Amniotic epithelial cell (primary cell): ENCODE data around the gene VAV2.

Source experiments
- DNase-seq: peaks from one replicate; pipeline ENCODE4 v3.0.0-alpha.2; 2010; ENCODE audit warnings: low read depth

Gene VAV2

DNA sequence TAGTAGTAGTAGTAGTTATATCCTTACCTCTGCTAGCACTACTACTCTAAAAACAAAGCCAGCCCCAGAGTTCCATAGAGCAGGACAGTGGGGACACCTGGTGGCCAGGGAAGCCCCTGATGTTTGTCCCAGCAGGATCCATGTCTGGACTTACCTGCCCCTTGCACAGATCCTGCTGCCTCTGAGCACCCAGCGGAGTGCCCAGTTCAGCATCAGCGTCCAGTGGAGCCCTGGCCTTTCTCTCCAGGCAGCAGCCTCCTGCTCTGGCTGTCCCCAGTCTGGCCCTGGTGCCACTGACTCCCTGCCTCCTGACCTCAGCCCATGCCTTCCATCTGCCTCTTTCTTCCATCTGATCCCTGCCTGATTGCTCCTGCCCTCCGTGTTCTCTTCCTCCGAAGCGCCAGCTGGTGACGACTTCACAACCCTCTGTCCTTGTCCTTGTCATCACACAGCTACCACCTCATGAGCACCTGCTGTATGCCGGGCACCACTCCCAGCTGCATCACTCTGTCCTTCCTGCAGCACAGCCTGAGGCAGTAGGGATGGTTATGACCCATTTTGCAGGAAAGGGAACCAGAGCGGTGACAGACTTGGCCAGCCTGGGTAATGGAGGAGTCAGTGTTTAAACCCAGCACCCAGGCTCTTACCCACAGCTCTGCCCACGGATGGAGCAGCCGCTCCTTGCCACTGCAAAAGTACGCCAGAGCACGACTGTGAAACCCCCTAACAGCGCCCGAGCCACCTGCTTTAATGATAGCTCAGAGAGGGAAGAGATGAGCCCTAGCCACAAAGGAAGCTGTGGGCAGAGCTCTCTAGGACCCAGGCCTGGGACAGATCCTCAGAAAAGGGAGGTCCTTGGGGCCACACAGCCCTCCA lies 265.5 kb downstream of the VAV2 start:
- peak; percentile 44 for DNase-seq

- no peak for DNase-seq
These were observed 266.2 kb downstream of the VAV2 start for GRCh38 chr9:133725886-133726285.

GRCh38 chr9:133718563-133719315 lies 273.4 kb downstream of the VAV2 start:
- no peak for DNase-seq

GRCh38 chr9:133717113-133718031 lies 274.8 kb downstream of the VAV2 start:
- no peak for DNase-seq

DNA sequence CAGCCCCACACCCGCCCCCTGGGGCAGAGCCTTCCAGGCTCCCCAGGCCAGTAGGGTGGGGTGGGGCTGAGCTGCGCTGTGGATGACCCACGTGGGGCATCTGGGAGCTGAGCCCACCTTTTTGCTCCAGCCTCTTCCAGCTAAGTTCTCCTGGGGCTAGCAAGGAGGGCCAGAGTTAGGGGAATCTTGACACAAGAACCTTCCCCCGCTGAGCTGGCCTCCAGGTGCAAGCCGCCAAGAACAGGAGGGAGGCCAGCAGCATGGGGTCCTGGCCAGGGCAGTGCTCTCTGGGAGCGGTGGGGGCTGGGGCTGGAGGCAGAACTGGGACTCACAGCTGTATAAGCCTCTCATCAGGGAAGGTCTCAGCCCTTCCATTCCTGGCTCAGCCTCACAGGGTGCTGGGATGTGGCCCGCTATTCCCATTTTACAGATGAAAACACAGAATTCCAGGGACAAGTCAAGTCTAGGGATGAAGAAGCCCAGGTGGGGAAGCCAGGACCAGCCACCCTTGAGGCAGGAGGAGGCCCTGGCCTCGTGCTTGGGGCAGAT lies 275.5 kb downstream of the VAV2 start:
- no peak for DNase-seq

GRCh38 chr9:133715866-133716563 lies 276.1 kb downstream of the VAV2 start:
- peak; percentile 37 for DNase-seq

GRCh38 chr9:133715295-133715865 lies 276.7 kb downstream of the VAV2 start:
- DNase-seq = peak; percentile 82

DNA sequence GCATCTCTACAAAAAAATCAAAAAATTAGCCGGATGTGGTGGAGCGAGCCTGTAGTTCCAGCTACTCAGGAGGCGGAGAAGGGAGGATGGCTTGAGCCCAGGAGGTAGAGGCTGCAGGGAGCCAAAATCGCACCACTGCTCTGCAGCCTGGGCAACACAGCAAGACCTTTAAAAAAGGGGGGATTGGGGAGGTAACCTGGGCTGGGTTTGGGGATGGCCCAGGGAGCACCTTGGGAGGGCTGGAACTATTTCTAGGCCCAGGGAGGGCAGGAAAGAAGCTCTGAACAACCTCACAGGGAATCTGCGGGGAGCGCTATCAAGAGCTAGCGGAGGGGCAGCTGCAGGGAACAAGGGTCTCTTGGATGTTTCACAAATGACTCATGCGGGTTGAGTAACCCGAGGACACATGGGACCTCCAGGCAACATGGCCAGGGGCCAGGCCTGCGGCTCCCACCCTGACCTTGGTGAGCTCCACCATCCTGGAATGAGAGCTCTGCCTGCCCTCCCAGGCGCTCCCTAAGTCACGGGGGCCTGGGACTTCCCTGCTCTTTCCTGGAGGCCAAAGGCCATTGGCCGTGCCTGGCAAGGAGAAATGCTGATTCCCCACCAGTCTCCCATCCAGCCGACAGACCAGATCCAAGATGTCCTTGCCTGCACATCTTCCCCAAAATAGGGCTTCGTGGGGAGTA lies 277.4 kb downstream of the VAV2 start:
- DNase-seq = peak; percentile 96

DNA sequence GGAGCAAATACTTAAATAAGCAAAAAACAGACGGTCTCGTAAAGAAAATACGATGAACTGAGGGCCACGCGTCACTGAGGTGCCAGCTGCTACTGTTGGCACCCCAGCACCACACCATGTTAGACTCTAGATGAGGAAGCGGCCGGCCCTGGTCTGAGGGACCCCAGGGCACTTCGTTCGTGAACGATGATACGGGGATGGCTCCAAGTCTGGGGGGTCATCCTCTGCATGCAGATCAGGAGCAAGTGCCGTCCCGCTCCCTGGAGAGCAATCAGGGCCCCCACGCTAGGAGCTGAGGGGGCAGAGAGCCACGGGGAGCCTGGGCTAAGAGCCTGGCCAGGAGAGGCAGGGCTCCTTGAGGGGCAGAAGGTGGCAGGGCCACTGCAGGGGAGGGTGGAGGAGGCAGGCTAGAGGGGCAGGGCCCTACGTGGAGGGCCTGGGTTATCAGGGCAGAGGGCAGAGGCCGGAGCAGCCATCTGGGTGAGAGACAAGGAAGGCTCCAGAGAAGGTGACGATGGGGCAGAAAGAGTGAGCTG lies 278.1 kb downstream of the VAV2 start:
- DNase-seq = no peak

GRCh38 chr9:133713150-133713959 lies 278.8 kb downstream of the VAV2 start:
- no peak for DNase-seq

DNA sequence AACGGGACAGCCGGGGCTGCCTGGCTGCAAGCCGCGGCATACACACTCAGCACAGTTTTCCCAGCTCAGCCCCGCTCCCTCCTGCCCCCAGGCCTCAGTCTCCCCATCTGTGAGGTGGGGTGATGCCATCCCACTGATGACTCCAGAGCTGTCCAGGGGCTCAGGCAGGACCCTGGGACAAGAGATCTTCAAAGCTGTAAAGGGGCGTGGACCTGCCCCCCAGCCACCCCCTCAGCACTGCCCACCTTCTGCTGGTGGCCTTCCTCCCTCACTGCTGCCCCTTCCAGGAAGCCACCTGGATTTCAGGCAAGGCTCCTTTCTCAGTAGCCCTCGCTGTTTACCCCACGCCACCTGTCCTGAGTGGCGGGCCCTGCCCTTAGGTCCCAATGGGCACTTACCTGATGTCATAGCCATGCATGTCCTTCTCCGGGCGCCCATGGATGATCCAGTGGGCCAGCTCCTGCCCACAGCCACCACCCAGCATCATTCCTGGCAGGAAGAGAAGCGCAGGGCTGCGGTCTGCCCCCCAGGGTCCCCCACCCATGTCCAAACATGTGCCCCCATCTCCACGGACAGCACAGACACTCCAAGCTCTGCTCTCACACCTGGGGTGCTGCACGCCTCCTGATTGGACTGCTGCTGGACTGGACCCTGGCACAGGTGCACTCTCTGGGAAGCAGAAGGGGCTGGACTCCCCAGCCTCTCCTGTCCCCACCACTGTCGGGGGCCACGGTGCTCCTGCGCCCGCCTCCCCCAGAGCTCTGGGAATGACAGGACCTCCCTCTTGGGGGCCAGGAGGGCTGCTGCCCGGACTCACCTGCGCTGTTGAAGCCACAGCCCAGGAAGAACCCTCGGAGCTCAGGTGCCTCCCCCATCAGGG lies 279.7 kb downstream of the VAV2 start:
- DNase-seq = no peak
